ENCODE results near the gene LIX1.

Gene LIX1

DNA sequence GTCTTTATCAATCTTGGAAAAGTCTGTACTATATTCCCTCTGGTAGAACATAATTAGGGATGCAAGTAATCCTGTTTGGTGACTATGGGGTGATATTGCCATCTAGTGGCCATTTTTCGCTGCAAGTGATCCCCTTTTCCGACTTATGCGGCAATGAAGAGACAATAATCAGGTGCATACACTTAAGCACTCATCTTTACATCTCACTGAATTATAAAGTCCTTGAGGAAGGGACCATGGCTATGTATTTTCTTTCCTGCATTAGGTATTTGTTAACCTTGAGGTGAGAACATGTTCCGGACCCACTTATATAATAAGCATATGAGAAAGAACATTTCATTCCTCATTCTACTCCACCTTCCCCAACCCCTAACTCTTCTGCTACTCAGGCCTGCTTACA lies 19.6 kb upstream of the LIX1 start:
- DNase-seq (ENCODE audit: insufficient read length, low spot score) (no peak), FAIRE-seq (peak; percentile 95)
- TF ChIP-seq, protein P1, sequence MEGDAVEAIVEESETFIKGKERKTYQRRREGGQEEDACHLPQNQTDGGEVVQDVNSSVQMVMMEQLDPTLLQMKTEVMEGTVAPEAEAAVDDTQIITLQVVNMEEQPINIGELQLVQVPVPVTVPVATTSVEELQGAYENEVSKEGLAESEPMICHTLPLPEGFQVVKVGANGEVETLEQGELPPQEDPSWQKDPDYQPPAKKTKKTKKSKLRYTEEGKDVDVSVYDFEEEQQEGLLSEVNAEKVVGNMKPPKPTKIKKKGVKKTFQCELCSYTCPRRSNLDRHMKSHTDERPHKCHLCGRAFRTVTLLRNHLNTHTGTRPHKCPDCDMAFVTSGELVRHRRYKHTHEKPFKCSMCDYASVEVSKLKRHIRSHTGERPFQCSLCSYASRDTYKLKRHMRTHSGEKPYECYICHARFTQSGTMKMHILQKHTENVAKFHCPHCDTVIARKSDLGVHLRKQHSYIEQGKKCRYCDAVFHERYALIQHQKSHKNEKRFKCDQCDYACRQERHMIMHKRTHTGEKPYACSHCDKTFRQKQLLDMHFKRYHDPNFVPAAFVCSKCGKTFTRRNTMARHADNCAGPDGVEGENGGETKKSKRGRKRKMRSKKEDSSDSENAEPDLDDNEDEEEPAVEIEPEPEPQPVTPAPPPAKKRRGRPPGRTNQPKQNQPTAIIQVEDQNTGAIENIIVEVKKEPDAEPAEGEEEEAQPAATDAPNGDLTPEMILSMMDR (IDR thresholded peaks at IDR 0.05; ENCODE audit: insufficient read depth, missing control alignments), result peak; percentile 93

DNA sequence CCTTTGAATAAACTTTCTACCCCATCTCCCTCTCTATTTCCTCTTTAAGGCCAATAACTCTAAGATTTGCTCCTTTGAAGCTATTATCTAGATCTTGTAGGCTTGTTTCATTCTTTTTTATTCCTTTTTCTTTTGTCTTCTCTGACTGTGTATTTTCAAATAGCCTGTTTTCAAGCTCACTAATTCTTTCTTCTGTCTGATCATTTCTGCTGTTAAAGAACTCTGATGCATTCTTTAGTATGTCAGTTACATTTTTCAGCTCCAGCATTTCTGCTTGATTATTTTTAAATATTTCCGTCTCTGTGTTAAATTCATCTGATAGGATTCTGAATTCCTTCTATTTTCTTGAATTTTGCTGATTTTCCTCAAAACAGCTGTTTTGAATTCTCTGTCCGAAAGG lies 15.3 kb upstream of the LIX1 start:
- DNase-seq (ENCODE audit: insufficient read length, low spot score) (no peak), FAIRE-seq (no peak)
- TF ChIP-seq, protein P1 (IDR thresholded peaks at IDR 0.05; ENCODE audit: insufficient read depth, missing control alignments), result no peak

DNA sequence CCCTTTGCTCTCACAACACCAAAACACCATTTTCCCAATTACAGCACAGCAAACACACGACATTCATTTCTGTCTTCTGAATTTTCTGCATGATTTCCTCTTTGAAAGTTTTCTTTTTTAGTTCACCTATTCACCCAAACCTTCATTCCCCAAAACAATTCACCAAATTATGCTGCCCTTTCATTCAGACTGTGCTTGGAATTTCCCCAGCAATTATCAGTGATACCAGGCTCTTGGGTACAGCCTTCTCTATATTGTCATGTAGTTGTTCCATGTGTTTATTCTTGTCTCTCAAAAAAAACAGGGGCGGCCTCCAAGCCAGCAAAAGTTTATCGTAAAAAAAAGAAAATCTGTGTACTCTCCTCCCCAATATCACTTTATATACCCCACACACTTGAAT lies 9.0 kb upstream of the LIX1 start:
- FAIRE-seq, result no peak
- TF ChIP-seq, protein P1 (IDR thresholded peaks at IDR 0.05; ENCODE audit: insufficient read depth, missing control alignments), result no peak
- no peak for DNase-seq (ENCODE audit: insufficient read length, low spot score)

DNA sequence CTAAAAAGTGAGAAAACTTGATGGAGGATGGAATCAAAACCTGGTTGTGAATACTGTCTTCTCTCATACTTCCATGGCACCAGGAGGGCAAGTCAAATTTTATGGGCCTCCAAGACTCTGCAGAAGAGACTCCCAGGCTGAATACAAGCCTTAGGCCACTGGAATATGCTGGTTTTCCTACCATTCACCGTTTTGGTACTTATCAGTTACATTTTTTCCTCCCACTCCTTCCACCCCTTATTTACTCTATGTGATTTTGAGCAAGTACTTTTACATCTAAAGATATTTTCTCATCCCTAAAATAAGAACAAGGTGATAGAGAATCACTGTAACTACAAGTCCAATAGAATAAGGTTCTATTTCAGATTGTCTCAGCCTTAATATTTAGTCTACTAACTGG lies 8.0 kb upstream of the LIX1 start:
- TF ChIP-seq, protein P1 (IDR thresholded peaks at IDR 0.05; ENCODE audit: insufficient read depth, missing control alignments), result no peak
- FAIRE-seq, result no peak
- no peak for DNase-seq (ENCODE audit: insufficient read length, low spot score)

DNA sequence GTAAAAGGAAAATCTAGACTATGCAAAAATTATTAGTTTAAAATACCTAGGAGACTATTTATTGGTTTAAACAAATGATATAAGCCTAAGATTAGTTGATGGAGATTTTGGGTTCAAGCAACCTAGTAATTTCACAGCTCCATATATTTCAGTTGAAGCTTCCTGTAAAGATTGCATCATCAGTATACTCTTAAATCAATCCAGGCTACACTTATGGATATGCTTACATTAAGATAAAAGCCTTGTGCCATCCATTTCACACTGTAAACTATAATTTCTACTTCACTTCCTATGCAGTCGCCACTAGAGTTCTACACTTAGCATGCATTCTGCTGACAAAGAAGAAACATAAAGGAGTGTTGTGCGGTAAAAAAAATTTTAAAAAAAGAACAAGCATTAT lies 7.3 kb upstream of the LIX1 start:
- TF ChIP-seq, protein P1 (IDR thresholded peaks at IDR 0.05; ENCODE audit: insufficient read depth, missing control alignments), result no peak
- DNase-seq (ENCODE audit: insufficient read length, low spot score) (no peak), FAIRE-seq (no peak)

DNA sequence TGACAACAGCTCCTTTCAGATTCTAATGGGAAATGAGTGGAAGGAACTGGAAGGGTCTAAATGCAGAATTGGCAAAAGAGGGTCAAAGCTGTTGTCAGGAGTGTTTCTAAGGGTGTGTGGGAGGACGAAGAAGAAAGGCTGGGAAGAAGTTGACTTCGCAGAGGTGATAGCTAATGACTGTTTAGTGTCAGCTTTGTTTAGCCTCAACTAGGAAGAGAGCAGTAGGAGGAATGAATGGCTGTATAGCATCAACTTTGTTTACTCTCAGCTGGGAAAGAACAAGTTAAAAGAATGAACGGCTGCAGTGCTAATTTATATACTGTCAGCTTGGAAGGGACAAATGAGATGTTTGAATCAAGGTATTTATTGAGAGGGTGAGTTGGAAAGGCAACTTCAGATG lies 5.9 kb upstream of the LIX1 start:
- TF ChIP-seq, protein P1 (IDR thresholded peaks at IDR 0.05; ENCODE audit: insufficient read depth, missing control alignments), result no peak
- no peak for DNase-seq (ENCODE audit: insufficient read length, low spot score)
- FAIRE-seq, result no peak

DNA sequence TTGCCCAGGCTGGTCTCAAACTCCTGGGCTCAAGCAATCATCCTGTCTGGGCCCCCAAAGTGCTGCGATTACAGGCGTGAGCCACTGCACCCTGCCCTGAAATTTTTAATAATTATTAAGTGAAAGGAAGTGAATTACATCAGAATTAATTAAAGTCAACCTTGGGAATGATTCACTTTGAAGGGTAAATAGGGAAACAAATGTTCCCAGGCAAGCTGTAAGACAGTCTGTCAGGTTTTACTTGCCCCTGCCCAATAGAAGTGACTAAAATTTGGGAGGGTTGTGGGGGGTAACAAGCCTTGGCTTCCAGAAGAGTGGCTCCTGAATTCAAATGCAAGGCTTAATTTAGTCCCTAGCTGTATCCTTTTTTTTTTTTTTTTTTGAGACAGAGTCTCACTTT lies 1.3 kb upstream of the LIX1 start:
- FAIRE-seq, result no peak
- TF ChIP-seq, protein P1 (IDR thresholded peaks at IDR 0.05; ENCODE audit: insufficient read depth, missing control alignments), result no peak

More for the DNA sequence above, 1.3 kb upstream of the LIX1 start:
- no peak for DNase-seq (ENCODE audit: insufficient read length, low spot score)

All from D721Med (cell line).